NAMALWA (cell line): ENCODE data around the gene SLC12A8.

Experiments
- DNase-seq: peaks from one replicate; pipeline ENCODE4 v3.0.0-alpha.2; 2015; ENCODE audit warnings: low spot score

The SLC12A8 gene, protein sequence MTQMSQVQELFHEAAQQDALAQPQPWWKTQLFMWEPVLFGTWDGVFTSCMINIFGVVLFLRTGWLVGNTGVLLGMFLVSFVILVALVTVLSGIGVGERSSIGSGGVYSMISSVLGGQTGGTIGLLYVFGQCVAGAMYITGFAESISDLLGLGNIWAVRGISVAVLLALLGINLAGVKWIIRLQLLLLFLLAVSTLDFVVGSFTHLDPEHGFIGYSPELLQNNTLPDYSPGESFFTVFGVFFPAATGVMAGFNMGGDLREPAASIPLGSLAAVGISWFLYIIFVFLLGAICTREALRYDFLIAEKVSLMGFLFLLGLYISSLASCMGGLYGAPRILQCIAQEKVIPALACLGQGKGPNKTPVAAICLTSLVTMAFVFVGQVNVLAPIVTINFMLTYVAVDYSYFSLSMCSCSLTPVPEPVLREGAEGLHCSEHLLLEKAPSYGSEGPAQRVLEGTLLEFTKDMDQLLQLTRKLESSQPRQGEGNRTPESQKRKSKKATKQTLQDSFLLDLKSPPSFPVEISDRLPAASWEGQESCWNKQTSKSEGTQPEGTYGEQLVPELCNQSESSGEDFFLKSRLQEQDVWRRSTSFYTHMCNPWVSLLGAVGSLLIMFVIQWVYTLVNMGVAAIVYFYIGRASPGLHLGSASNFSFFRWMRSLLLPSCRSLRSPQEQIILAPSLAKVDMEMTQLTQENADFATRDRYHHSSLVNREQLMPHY

GRCh38 chr3:125212509-125213363, at the start of gene SLC12A8:
Gene SLC12A8 (minus strand): TSS chr3:125212748. CDS start chr3:125211349, 1,399 bp downstream.
- DNase-seq: no peak

GRCh38 chr3:125262161-125262560, 49.6 kb upstream of the SLC12A8 start:
- DNase-seq: no peak

GRCh38 chr3:125261031-125261430, 48.5 kb upstream of the SLC12A8 start:
- no peak for DNase-seq

DNA sequence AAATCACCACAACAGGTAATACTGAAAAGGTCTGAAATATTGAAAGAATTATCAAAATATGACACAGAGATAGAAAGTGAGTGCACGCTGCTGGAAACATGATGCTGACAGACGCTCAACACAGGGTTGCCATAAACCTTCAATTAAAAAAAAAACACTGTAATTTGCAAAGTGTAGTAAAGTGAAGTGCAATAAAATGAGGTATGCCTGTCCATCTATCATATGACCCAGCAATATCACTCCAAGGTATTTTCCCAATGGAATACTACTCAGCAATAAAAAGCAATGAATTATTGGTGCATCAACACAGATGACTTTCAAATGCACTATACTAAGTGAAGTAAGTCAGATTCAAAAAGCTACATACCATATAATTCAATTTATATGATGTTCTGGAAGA, 47.6 kb upstream of the SLC12A8 start:
- no peak for DNase-seq

DNA sequence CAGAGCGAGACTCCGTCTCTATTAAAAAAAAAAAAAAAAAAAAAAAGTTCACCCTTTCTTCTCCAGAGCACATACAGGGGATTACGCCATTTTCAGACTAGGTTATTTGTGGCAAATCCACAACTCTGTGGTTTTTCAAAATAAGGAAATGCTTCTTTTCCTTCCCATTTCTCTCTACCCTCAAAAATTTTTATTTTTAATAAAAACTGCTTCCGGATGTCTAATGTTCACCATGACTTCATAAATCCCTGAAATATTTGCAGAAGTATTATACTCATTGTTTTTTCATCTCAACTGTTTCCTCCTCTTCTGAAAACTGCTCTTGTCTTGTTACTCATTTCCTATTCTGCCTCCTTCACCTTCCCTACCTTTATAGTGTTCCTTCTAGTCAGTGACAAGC, 45.0 kb upstream of the SLC12A8 start:
- no peak for DNase-seq

DNA sequence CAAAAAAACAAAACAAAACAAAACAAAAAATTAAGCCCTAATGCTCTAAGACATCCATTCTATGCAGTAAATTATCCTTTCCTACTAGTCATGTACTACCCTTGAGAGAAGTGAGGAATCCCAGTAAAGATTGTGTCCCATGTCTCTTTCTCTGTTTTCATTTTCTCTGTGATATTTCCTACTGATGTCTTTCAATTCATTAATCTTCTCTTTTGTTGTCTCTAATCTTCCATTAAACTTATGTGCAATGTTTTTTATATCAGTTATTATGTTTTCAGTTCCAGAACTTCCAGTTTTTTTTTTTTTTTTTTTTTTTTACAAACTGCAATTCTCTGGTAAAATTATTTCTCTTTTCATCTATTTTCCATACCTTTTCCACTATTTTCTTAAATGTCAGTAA, 44.1 kb upstream of the SLC12A8 start:
- no peak for DNase-seq

DNA sequence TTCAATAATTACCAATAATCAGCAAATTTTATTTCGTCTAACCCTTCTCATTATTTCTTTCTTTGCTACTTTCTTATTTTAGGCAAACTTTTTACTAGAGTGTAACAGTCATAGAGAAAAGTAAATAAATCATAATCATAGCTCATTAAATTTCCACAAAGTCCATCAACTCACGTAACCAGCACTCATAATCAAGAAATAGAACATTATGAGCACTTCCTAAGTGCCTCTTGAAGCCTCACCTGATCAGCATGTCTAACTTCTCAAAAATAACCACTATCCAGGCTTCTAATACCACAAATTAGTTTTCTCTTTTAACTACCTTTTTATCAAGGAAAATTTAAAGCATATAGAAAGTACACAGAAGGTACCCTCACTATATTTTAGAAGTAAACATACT, 38.4 kb upstream of the SLC12A8 start:
- no peak for DNase-seq

DNA sequence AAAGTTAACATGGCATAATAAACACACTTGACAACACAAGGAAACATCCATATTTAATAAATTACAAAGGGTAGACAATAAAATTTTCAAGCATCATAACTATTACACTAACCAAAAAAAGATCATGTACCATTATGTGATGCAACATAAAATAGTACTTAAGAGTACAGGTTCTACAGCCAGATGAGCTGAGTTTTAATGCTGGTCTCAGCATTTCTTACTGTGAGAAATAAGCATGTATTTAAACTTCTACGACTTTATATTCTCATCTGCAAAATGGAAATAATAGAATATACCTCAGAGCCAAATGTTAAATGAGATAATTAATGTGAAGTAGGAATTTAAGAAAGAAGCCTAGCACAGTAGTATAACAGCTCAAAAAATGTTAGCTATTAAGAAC, 33.7 kb upstream of the SLC12A8 start:
- DNase-seq: no peak

GRCh38 chr3:125245521-125245920, 33.0 kb upstream of the SLC12A8 start:
- DNase-seq: no peak

GRCh38 chr3:125240496-125240895, 27.9 kb upstream of the SLC12A8 start:
- no peak for DNase-seq

DNA sequence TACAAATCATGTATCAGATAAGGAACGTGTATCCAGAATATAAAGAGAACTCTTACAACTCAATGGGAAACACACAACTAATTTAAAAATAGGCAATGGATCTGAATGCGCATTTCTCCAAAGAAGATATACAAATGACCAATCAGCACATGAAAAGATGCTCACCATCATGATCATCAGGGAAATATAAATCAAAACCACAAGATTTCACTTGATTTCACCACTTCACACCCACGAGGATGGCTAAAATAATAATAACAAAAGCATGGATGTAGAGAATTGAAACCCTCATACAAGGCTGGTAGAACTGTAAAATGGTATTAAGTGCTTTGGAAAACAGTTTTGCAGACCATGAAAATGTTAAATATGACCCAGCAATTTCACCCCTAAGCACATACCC, 26.7 kb upstream of the SLC12A8 start:
- no peak for DNase-seq

DNA sequence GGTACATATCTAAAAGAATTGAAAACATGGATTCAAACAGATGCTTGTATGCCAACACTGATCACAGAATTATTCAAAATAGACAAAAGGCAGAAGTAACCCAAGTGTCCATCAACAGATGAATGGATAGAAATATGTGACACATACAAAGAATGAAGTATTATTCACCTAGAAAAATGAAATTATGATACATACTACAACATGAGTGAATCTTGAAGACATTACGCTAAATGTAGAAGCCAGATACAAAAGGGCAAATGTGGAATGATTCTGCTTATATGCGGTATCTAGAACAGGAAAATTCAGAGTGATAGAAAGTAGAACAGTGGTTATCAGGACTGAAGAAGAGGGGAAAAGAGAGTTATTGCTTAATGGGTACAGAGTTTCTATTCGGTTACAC, 26.2 kb upstream of the SLC12A8 start:
- no peak for DNase-seq

DNA sequence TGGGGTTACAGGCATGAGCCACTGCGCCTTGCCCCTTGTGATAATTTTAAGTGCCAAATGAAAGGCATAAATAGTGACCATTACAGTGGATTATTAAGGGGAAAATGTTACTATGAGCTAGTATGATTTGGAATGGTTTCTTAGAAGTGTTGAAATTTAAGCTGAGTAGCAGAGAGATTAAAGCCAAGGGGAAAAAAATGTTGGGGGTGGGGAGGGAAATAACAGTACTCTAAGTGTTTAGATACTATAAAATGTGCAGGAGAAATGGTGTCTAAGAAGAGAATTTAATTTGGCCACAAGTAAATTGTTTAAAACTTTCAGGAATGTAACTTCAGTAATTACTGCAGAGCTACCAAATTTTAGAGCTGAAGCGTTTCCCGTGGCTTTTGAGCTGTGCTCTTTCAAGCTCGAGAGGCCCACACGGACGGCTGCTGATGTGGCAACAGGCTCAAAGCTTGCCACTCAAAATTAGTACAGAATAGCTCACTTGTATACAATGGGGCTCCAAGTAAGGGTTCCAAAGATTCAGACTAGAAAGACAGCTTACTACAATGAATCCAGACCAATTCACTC, 23.9 kb upstream of the SLC12A8 start:
- no peak for DNase-seq

GRCh38 chr3:125234831-125235230, 22.3 kb upstream of the SLC12A8 start:
- no peak for DNase-seq

- DNase-seq: no peak
These were observed 19.9 kb upstream of the SLC12A8 start for GRCh38 chr3:125232401-125232800.

DNA sequence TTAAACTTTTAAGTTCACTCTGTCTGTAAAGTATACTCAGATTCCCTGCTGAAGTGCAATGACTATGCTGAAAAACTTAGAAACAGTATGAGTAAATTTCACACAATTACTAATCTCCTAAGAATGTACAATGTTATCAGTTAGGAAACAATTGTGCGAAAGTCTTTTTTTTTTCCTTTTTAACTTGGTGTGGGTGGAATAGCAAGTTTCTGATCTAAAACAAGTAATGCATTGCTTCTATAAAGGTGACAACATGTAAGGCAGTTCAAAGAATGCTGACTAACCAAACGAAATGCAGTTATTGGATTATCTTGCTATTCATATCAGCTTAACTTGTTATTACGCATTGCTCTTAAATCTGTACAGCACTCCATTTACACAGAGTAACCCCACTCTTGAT, 19.3 kb upstream of the SLC12A8 start:
- no peak for DNase-seq

GRCh38 chr3:125229707-125230106, 17.2 kb upstream of the SLC12A8 start:
- no peak for DNase-seq

DNA sequence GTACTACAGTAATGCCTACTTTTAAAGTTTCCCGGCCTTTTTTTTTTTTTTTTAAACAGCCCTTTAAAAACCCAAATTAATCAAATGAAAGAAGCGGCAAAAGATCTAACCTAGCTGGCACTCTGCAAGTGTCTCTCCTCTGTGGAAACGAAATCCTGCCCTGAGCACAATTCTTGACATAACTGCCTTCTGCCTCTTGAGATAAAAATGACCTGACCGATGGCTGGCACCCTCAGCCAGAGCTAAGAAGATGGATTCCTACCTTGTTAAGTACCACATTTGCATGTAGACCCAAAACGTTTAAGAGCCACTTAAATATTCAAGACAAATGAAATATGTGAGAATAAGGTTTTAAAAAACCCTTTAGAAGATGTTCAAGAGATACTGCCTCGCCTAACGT, 16.6 kb upstream of the SLC12A8 start:
- no peak for DNase-seq

DNA sequence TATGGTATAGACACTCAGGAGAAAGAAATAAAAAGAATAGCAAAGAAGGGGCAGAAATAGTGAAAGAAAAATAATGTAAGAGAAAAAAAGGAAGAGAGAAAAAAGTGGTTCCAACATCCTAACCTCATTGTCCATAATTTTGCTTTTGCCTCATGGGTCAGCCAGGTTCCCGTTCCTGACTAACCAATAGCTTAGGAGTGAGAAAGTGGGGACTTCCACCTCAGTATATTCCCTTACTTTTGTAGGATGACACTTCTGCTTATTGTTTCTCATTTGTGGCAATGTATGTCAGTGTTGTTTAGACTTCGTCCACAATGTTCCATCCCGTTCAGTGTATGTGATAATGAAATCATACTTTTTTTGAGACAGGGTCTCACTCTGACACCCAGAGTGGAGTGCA, 9.3 kb upstream of the SLC12A8 start:
- DNase-seq: no peak

DNA sequence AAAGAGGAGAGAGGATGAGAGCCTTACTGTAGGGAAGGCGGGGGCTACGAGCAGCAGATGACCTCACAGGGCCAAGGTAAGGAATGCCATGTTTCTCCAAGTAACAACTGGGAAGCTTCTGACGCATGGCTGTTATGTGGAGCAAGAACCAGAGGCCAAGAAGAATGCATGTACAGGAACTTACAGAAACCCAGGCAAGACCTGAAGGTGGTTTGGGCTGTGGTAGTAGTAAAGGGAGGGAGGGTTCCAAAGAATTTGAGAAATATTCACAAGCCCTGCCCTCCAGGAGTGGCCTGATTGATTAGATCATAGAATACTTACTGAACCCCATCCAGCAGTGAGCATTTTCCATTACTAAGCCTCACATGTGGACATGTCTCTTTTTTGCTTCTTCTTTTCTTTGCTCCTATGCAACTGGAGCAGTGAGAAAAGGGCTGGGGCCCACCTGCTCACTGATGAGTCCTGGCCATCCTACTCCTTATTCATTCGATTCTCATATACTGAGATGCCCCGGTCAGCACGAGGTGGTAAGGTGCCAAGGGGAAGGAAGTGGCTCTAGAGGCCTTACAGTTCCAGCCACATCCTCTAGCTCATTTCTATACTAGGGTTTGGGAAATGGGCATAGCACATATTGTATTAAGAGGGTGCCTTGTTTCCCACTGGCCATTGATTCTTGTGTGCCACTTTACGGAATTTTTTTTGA, 8.3 kb upstream of the SLC12A8 start:
- no peak for DNase-seq

DNA sequence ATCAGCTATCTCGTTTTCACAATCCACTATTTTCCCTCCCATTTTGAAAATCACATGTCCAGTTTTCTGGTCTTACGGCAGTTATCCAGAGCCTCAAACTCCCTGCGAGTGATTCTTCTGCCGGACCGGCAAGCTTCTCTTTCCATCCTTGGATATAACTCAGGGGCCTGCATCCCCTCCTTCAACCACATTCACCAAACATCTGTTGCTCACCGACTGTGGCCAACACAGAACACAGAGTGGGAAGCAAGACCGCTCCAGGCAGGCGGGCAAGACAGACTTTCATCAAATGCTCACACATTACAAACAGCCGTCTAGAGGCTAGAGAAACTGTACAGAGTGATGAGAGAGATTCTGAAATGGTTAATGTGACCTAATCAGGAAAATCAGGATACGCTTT, 7.6 kb upstream of the SLC12A8 start:
- no peak for DNase-seq

DNA sequence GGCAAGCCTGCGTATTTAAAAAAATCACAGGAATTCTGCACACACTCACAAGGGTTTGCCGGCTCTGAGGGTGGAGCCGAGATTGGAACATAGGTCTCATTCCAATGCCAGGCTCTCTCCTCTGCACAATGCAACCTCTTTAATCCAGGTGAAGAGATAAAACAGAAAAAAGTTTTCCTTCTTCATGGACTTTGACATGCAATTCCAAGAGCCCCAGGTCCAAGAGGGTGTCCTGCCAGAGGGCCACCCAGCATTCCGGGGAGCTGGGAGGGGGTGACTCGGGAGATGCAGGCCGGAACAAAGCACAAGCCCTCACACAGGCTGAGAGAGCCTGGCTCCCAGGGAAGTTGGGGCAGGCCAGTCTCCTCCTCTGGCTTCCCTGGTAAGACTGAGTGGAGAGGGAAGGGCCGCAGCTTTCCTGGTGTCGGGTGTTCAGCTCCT, 6.7 kb upstream of the SLC12A8 start:
- no peak for DNase-seq
